HG02870 (cell line): Measurements from ENCODE around the gene LIFR.

ENCODE experiments used
- ATAC-seq: cut with Tn5 transposase; IDR thresholded peaks from one replicate; pipeline ENCODE4 v1.9.1; 2021; ENCODE audit warnings: mild to moderate bottlenecking, moderate library complexity; ENCODE audit not compliant: unreplicated experiment

The LIFR gene

GRCh38 chr5:38468202-38468673 is 88.2 kb downstream of the LIFR start:
- no peak for ATAC-seq

- no peak for ATAC-seq
Measured at GRCh38 chr5:38467353-38468040, 88.9 kb downstream of the LIFR start.

- no peak for ATAC-seq
Measured at GRCh38 chr5:38466424-38467189, 89.8 kb downstream of the LIFR start.

GRCh38 chr5:38465702-38466423 is 90.6 kb downstream of the LIFR start:
- no peak for ATAC-seq

- no peak for ATAC-seq
Measured at GRCh38 chr5:38465061-38465460, 91.4 kb downstream of the LIFR start.

GRCh38 chr5:38463634-38464521 is 92.6 kb downstream of the LIFR start:
- no peak for ATAC-seq

DNA sequence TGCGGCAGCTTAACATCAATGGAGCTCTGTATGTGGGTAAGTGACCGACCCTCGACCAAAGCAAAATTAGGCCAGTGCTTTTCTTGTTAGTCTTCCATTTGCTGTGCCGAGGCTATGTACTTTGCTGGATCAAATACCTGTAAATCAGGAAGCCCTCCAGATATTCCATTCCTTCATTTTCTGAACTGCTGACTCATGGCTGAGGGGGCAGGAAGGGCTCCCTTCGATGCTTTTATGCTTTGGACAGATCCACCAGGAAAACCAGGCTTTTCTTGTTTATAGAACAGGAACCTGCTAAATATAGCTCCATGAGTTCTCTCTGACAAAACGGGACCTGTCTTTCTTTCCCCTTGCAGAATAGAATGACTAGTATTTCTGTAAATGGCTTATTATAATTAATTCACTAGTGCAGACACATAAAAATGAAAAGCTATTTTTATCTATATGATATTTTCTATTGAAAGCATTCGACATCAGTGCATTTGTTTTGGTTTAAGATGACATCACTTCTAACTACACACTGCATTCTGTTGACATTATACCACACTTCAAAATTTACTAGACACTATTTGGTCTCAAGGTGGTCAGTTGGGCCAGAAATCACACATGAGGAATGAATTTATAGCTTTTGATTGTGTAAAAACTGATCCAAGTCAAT is 93.3 kb downstream of the LIFR start:
- no peak for ATAC-seq

GRCh38 chr5:38458174-38458573 is 98.3 kb downstream of the LIFR start:
- no peak for ATAC-seq

DNA sequence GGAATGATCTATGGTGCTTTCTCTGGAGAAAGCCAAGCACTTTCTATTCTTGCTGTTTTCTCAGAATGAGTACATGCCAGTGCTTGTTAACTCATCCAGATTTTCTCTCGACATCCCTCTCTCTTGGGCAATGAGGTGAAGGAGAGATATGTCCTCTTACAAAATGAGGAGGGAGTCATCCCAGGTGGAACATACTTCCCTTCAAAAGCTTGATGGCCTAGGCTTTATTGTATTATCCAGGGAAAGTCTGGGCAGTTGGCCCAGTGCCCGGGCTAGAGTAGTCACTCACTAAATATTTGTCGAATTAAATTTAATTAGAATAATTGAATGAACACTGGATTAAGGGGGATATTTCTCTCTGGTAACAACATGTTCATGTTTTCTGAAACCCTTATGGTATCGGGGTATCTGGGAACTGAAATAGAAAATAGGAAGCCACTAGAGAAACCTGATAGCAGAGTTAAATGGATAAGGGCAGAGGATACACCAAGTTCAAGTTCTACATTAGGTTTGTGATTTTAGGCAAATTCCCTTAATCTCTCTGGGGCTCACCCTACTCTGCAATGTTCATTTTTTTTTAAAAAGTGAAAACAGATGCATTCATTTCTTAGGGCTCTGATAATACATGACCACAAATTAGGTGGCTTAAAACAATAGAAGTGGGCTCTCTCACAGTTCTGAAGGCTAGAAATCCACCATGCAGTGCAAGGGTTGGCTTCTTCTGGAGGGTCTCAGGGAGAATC is 99.6 kb downstream of the LIFR start:
- no peak for ATAC-seq

GRCh38 chr5:38455796-38456330 is 100.6 kb downstream of the LIFR start:
- no peak for ATAC-seq

DNA sequence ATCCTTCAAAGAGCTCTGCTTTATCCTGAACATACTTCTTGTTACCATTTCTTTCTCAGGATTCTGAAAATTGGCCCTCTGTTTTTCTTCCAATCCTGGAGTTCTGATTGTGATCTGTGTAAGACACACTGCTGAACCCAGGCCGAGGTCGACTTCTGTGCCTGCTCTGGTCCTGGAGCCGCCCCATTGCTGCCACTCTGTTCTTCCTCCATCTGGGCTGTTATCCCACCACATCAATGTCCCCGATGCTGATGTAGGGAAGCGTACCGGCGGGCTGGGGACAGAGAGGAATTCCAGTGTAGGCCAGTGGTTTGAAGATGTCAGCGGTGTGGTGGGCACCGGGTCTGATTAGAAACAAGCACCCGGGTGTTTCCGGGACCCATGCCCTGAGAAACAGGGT is 102.5 kb downstream of the LIFR start:
- no peak for ATAC-seq

- ATAC-seq = peak; percentile 99
Measured at GRCh38 chr5:38453506-38453905, 102.9 kb downstream of the LIFR start.

DNA sequence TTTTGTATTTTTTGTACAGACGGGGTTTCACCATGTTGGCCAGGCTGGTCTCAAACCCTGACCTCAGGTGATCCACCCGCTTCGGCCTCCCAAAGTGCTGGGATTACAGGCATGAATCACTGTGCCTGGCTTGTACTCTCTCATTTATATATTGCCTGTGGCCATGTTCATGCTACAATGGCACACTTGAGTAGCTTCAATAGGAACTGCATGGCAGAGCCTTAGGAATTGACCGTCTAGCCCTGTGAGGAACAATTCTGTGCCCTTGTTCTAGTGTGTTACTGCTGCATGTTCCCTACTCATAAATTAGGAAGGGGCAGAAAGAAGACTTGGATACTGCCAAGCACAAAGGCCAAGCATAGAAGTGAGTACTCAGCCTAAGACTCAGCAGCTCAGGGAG is 104.2 kb downstream of the LIFR start:
- ATAC-seq = no peak

GRCh38 chr5:38451074-38451725 is 105.2 kb downstream of the LIFR start:
- no peak for ATAC-seq

DNA sequence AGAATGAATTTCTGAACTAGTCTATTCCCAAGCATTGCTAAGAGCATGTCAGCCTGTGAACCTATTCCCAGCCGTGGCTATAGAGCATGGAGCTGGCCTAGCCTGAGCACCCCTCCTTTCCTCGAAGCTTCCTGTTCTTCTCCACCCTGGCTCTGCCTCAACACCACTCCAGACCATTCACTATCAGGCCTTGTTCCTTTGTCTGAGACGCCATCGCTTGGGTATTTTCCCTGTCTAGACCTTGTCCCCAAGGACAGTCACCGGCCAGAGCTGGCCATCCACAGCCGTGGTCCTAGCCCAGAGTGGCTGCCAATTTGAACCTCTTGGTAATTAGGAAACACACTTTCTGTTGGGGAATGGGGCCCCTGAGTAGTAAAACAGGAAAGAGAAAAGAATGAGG is 105.8 kb downstream of the LIFR start:
- ATAC-seq = no peak

- ATAC-seq = no peak
Measured at GRCh38 chr5:38448568-38449350, 107.7 kb downstream of the LIFR start.

- no peak for ATAC-seq
Measured at GRCh38 chr5:38447786-38448185, 108.7 kb downstream of the LIFR start.

- no peak for ATAC-seq
Measured at GRCh38 chr5:38447056-38447455, 109.4 kb downstream of the LIFR start.
